Placental pericyte (primary cell): ENCODE data around the gene ASIP. TPM values are rescaled to one million over a fixed set of nuclear protein-coding genes. Genes with fewer than 3 reads are reported as not detected.

Experiments used
- total RNA-seq: library from RNA; depleted of rRNA; stranded (reverse); fragments of >200 nt; gene quantifications from 2 replicates; pipeline ENCODE4 v1.2.3, GENCODE V29; 2012

The ASIP gene
- not detected in 2 replicates for total RNA-seq

DNA sequence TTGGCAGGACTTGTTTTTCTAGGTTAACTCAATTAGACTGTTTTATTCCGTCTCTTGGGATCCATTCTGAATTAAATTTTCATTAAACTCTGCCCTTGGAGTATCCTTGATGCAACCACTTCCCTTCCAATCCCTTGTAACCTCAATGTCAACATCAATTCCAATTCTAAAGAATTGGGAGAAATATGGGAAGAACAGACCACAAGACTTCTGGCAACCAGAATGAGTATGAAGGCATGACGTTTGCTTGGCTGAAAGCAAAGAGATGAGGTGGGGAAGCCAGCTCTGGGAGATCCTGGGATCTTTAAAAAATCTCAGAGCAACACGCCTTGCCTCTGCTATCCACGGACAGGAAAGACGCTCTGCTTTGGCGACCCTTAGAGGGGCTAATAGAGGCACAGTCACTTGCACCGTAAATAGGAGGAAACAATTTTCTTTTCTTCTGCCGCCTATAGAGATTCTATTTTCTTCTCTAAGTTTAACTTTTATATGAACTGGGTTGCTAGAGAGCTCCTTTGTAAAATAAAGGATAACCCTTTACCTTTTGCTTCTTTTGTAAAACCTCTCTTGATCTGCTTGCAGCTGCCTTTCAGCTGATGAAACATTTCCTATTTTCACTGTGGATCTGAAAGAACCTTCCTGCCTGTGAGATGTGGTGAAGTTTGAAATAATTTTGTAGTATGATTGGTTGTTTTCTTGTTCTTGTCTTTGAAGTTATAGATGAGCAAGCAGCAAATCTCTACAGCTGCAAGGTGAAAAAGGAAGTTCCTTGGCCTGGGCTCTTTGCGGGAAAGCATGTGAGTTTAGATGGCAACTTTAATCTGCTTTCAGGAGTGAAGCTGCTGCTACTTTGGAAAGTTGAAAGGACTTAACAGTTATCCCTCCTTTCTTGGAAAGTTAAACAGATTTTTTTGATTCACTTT lies at the start of gene ASIP:
TSS of gene ASIP (plus strand) at position 731 of the 923 bp plus-strand sequence. CDS start 18,952 bp downstream, outside the sequence.

GRCh38 chr20:34302723-34303533 lies 61.7 kb downstream of the ASIP start, which contains the start of gene AHCY:
AHCY (minus strand) TSS chr20:34303355; CDS start chr20:34303270, 85 bp downstream.

Other genes with a start within 250 kb of the ASIP start
- gene RALY, start 247.5 kb upstream of the ASIP start, total RNA-seq: 81.4 and 87.2 TPM in 2 replicates
- 79.0 and 172 TPM in 2 replicates for gene EIF2S2, start 129.2 kb upstream of the ASIP start, total RNA-seq
- gene AHCY, start 61.9 kb downstream of the ASIP start, total RNA-seq: 133 and 135 TPM in 2 replicates
- 87.5 and 93.4 TPM in 2 replicates for gene ITCH, start 121.8 kb downstream of the ASIP start, total RNA-seq